Loucy (cell line): ENCODE data around the gene PRELID1.
A peak's percentile ranks its signal among the peaks of the same experiment; 100 is the strongest.

ENCODE experiments used
- H2AFZ ChIP-seq: fragments of 200-600 bp; sonication (generic); 2 replicates; pipeline ENCODE4 v1.6.0; 2016; ENCODE audit warnings: antibody characterized with exemption, mild to moderate bottlenecking, low read length, moderate library complexity
- H3F3A ChIP-seq: fragments of 200-600 bp; 2 replicates; pipeline ENCODE4 v1.6.0; 2016; ENCODE audit warnings: antibody characterized with exemption, low read depth, mild to moderate bottlenecking
- H3K27me3 ChIP-seq: fragments of 200-600 bp; sonication (generic); 2 replicates; pipeline ENCODE4 v1.6.1; 2014; ENCODE audit warnings: low read length, mild to moderate bottlenecking; ENCODE audit not compliant: insufficient read depth, poor library complexity, severe bottlenecking
- H3K36me3 ChIP-seq: fragments of 200-600 bp; sonication (generic); 2 replicates; pipeline ENCODE4 v1.6.1; 2016; ENCODE audit warnings: low read length; ENCODE audit not compliant: insufficient read depth
- H3K4me1 ChIP-seq: fragments of 200-600 bp; sonication (generic); 2 replicates; pipeline ENCODE4 v1.5.1; 2014; ENCODE audit warnings: low read length, mild to moderate bottlenecking; ENCODE audit not compliant: insufficient read depth, poor library complexity, severe bottlenecking
- H3K4me2 ChIP-seq: fragments of 200-600 bp; sonication (generic); 2 replicates; pipeline ENCODE4 v1.6.0; 2014; ENCODE audit warnings: antibody characterized with exemption, low read length, low read depth, mild to moderate bottlenecking; ENCODE audit not compliant: poor library complexity, severe bottlenecking
- H3K4me3 ChIP-seq: fragments of 200-600 bp; sonication (generic); 2 replicates; pipeline ENCODE4 v1.5.1; 2014; ENCODE audit warnings: low read length, mild to moderate bottlenecking, mixed read lengths; ENCODE audit not compliant: poor library complexity, severe bottlenecking
- H3K79me2 ChIP-seq: fragments of 200-600 bp; sonication (generic); 2 replicates; pipeline ENCODE4 v1.6.1; 2014; ENCODE audit warnings: low read length; ENCODE audit not compliant: insufficient read depth
- H3K9ac ChIP-seq: fragments of 200-600 bp; sonication (generic); 2 replicates; pipeline ENCODE4 v1.6.0; 2014; ENCODE audit warnings: mild to moderate bottlenecking, low read depth, low read length, moderate library complexity; ENCODE audit not compliant: poor library complexity, severe bottlenecking
- H3K9me2 ChIP-seq: fragments of 200-600 bp; sonication (generic); replicated peaks from 2 replicates; pipeline ENCODE4 v1.6.1; 2016; ENCODE audit warnings: low read depth, low read length, mixed read lengths
- H3K9me3 ChIP-seq: fragments of 200-600 bp; sonication (generic); 2 replicates; pipeline ENCODE4 v1.6.1; 2014; ENCODE audit warnings: mild to moderate bottlenecking, antibody characterized with exemption, low read length, low read depth; ENCODE audit not compliant: insufficient read depth
- H4K20me1 ChIP-seq: fragments of 200-600 bp; sonication (generic); 2 replicates; pipeline ENCODE4 v1.6.0; 2014; ENCODE audit warnings: antibody characterized with exemption, low read length, mild to moderate bottlenecking; ENCODE audit not compliant: insufficient read depth, poor library complexity, severe bottlenecking
- CTCF ChIP-seq: fragments of 200-600 bp; sonication (generic); conservative IDR thresholded peaks from 2 replicates; pipeline ENCODE4 v1.5.1; 2014; ENCODE audit warnings: mild to moderate bottlenecking, antibody characterized with exemption, low read length
- EZH2phosphoT487 ChIP-seq: fragments of 200-600 bp; IDR thresholded peaks from 2 replicates; pipeline ENCODE4 v1.6.1; 2018; ENCODE audit warnings: antibody characterized with exemption, mild to moderate bottlenecking, moderate library complexity, borderline replicate concordance

The PRELID1 gene

DNA sequence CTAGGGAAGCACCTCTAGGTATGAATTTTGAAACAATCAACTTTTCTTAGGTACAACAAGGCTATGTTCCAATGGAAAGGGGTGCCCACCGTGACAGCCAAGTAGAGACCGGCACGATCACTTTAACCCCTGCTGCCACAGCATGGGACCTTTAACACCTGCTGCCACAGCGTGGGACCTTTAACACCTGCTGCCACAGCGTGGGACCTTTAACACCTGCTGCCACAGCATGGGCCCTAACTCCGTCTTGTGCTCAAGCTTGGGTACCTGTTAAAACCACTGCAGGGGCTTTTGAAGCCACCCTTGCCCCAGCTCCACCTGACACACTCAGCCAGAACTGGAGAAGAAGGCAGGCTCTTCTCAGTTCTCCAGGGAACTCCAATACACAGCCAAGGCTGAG lies 26.3 kb downstream of the PRELID1 start:
- Histone ChIP-seq H4K20me1 (no peaks in the 10 kb centered on the region), H3K9me3 (no peaks in the 10 kb centered on the region), H3F3A (no peaks in the 10 kb centered on the region), H3K79me2 (no peaks in the 10 kb centered on the region), H3K9ac (no peak overlapping the region), H3K27me3 (no peaks in the 10 kb centered on the region), H2AFZ (no peak overlapping the region), H3K4me2 (no peak overlapping the region), H3K4me3 (no peak overlapping the region), H3K4me1 (peaks cover 16% of the 10 kb centered on the region), H3K9me2 (no peaks in the 10 kb centered on the region), H3K36me3 (peaks cover 20% of the 10 kb centered on the region; the same call in 1 of the 2 replicates)
- TF ChIP-seq EZH2phosphoT487 = no peak
- no peak for TF ChIP-seq CTCF

- Histone ChIP-seq H3K4me1 (peaks cover 16% of the 10 kb centered on the region), H3K79me2 (no peaks in the 10 kb centered on the region), H3K9ac (no peak overlapping the region), H3K36me3 (peaks cover 31% of the 10 kb centered on the region; the same call in 1 of the 2 replicates), H3K9me3 (no peaks in the 10 kb centered on the region), H3F3A (no peaks in the 10 kb centered on the region), H3K4me2 (peak overlapping the region; percentile 67), H2AFZ (no peak overlapping the region), H3K27me3 (no peaks in the 10 kb centered on the region), H4K20me1 (no peaks in the 10 kb centered on the region), H3K4me3 (peak overlapping the region; percentile 38), H3K9me2 (no peaks in the 10 kb centered on the region)
- TF ChIP-seq EZH2phosphoT487 = no peak
- no peak for TF ChIP-seq CTCF
Observed at GRCh38 chr5:177330991-177331842, 27.6 kb downstream of the PRELID1 start.

DNA sequence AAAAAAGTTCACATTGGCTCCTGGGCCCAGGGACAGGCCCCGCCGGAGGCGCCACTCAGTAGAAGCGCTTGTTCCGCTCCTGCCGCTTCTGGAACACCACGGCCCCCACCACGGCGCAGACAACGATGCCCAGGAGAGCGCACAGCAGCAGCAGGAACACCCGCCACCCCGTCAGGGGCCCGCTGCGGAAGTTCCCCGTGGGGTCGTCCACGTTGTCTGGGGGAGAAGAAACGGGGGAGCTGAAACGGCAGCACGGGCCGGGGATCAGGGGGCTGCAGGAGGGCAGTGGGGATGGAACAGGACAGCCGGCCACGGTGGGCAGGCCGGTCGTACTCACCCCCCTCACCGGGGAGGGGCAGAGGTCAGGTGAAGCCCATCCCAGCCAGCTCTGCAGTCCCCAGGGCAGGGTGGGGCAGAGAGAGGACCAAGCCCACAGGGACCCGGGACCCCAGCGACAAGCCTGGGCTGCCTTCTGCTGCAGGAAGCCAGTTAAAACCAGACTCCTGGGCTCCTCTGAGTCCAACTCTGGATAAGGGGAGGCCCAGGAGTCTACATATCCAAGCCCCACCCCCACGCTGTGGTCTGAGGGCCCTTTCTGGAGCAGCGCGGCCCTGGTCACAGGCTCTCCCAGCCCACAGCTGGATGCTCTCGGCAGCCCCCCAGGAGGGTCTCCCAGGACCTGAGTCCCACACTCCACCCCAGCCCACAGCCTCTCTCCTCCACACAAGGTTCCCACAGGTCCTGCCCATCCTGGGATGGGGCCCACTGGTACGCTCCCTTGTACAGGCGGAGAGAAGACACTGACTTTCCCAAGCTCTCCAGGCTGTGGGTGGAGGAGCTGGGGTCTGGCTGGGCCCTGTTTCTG lies 28.7 kb downstream of the PRELID1 start:
- TF ChIP-seq CTCF (no peak), EZH2phosphoT487 (no peak)
- Histone ChIP-seq H3K4me2 (no peak overlapping the region), H3K9me2 (no peaks in the 10 kb centered on the region), H3K27me3 (no peaks in the 10 kb centered on the region), H3K79me2 (no peaks in the 10 kb centered on the region), H3K9me3 (no peaks in the 10 kb centered on the region), H3K9ac (no peak overlapping the region), H4K20me1 (no peaks in the 10 kb centered on the region), H3K4me1 (peaks cover 16% of the 10 kb centered on the region), H3K36me3 (peaks cover 36% of the 10 kb centered on the region; the same call in 1 of the 2 replicates), H2AFZ (no peak overlapping the region), H3F3A (no peaks in the 10 kb centered on the region), H3K4me3 (no peak overlapping the region)
